NCI-H510A (cell line): ENCODE results near the gene RIMKLA.

Experiments used
- DNase-seq: peaks from one replicate; lab custom pipeline; 2025; lab: John Stamatoyannopoulos, UW

RIMKLA gene

GRCh38 chr1:42430286-42431135 lies 49.9 kb downstream of the RIMKLA start:
- DNase-seq = no peak

DNA sequence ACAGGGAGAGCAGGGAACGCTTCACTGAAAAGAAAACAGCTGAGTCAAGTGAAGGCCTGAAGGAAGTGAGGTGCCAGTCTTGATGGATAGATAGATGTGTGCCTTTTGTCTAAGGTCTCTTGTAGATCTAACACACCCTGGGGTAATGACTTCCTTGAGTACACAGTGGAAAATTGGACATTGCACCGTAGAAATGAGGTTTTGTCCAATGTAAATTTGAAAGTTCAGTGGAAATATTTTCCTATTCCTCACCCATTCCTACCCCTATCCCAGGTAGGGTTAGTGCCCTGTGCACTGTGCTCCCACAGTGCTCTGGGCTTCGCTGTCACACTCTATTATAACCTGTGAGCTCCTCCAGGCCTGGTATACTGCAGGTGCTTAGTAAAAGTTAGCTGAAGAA lies 50.9 kb downstream of the RIMKLA start:
- DNase-seq = no peak

DNA sequence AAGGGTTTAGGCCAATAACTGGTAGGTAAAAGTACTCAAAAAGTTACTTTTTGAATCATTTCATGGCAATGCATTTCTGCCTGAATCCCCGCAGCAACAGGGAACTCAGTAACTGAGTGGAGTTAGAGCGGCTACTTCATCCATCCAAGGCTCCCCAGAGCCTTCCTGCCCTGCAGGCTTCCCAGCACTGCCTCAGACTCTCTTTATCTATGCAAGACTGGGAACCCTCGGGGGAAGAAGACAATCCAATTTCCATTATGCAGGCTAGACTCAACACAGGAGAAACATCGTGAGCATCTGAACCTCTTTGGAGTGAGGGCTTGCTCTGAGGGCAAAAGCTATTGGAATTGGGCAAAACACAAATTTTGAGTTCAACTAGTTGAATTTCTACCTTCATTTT lies 52.1 kb downstream of the RIMKLA start:
- DNase-seq = no peak

DNA sequence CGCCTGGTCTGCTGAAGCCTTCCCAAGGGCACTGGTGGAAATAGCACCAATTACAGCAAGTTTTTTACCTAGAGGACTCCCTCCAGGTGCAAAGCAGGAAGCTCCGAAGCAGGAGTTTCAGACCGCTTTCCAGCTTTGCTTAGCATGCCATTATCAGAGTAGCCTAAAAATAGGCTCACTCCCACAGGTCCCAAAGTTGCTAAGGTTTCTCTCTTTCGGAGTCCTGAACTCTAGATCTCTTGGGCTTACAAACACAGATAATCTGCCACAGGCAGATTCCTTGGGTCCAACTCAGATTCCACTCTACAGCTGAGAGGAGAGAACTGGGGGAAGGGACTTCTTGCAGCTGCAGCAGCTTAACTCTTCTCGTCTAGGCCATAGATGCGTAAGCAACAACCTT lies 52.8 kb downstream of the RIMKLA start:
- no peak for DNase-seq

GRCh38 chr1:42434340-42434739 lies 53.7 kb downstream of the RIMKLA start:
- no peak for DNase-seq

DNA sequence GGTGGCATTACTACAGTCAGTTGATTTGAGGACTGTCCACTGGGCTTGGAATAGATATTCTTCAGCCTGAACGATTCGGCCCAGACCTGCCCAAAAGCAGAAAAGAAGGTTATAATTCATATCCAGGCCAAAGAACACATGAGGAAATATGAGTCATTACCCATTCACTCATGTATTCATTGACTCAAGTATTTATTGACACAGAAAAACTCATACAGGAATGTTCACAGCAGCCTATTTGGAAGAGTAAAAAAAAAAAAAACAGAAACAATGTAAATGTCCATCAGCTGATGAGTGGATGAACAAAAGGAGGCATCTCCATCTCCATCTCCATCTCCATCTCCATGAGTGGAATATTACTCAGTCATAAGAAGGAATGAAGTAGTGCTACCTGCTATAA lies 59.3 kb downstream of the RIMKLA start:
- no peak for DNase-seq

DNA sequence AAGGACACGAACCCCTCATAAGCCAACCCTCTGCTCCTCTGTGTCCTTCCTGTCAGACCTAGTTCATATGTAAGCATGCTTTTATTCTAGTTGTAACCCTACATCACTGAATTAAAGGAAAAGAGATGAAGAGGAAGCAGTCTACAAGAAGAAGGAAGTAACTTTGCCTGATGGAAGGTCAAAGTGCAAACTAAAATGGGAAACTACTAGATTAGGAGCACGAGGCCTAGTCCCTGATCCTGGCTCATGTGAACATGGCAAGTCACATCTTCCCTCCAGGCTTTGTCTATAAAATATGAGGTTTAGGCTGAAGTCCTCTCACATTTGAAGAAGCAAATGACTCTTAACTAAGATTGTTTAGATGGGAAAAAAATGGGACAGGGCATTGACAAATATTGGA lies 62.1 kb downstream of the RIMKLA start:
- no peak for DNase-seq

DNA sequence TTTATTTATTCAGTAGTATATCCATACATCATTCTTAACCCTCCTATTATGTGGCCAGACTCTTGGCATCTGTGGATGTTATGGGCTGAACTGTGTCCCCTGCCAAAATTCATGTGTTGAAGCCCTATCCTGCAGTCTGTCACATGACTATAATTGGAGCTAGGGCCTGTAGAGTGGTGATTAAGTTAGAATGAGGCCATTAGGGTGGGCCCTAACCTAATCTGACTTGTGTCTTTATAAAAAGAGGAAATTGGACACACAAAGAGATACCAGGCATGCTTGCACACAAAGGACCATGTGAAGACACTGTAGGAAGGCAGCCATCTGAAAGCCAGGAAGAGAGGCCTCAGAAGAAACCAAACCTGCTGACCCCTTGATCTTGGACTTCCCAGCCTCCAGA lies 68.7 kb downstream of the RIMKLA start:
- no peak for DNase-seq

DNA sequence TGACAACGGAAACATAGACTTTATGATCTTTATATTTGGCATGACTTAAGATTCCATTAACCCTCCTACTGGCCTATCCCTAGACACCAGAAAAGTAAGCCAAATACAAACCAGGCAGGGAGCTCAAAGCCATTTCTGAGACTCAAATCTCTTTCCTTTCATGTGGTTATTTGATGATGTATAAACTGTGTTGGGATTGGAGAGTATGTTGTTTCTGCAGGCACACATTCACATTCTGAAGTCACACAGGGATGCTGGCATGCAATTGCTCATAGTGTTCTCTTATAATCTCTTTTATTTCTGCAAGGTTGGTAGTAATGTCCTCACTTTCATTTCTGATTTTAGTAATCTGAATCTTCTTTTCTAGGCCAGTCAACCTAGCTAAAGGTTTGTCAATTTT lies 69.5 kb downstream of the RIMKLA start:
- DNase-seq = no peak

GRCh38 chr1:42453386-42453785 lies 72.8 kb downstream of the RIMKLA start:
- no peak for DNase-seq

- no peak for DNase-seq
These were observed 73.8 kb downstream of the RIMKLA start for GRCh38 chr1:42454403-42454802.

- DNase-seq = peak; percentile 84
These were observed 75.6 kb downstream of the RIMKLA start, which contains the start of the genes PPCS and ZMYND12 for GRCh38 chr1:42456010-42456753. Gene PPCS (plus strand): TSS chr1:42456543. CDS start chr1:42456566, 23 bp downstream. Gene ZMYND12 (minus strand): TSS chr1:42456022. CDS start chr1:42455997, 25 bp downstream.

DNA sequence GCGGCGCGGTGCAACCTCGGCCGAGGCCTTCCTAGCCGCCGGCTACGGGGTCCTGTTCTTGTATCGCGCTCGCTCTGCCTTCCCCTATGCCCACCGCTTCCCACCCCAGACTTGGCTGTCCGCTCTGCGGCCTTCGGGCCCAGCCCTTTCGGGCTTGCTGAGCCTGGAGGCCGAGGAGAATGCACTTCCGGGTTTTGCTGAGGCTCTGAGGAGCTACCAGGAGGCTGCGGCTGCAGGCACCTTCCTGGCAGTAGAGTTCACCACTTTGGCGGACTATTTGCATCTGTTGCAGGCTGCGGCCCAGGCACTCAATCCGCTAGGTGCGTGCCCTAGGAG lies 76.1 kb downstream of the RIMKLA start:
- DNase-seq = peak; percentile 53

- DNase-seq = no peak
These were observed 80.6 kb downstream of the RIMKLA start for GRCh38 chr1:42461196-42461595.

- peak; percentile 97 for DNase-seq
These were observed 82.5 kb downstream of the RIMKLA start, which contains the start of gene CCDC30 for GRCh38 chr1:42462828-42463763. Gene CCDC30 (plus strand): TSS chr1:42463286. CDS start chr1:42480552, 17,266 bp downstream.

DNA sequence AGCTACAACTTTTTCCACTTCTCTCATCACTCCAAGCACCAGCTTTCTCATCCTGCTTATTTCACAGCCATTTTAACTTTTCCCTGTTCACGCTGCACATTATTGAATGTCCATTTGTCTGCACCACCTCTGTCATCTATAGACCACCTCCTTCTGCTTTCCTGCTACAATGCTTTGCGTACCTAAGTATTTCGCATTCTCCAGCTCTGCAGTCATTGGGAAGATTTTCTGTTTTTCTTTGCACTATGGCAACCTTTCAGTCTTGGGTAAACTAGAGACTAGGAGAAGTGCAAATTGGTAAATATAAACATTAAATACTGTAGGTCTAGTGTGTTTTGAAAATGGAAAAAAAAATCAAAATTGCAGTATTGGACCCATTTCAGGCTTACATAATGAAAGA lies 83.3 kb downstream of the RIMKLA start:
- DNase-seq = no peak

DNA sequence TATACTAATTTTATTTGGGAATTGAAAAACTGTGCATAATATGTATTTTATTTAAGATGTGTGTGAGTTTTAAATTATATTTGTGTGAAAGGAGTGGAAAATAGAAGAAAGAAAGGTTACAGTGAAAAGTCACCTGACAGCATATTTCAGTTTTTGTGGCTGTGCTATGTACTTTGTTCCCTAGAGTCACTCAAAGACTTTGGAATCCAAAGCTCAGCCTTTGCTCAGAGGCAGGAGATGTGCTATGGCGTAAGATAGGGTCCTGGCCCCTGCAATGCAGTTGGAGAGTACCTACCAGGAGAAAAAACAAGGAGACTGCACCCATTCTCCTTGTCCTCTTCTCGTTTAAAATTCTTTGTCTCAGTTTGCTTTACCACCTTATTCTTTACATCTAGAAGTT lies 85.4 kb downstream of the RIMKLA start:
- no peak for DNase-seq

- DNase-seq = no peak
These were observed 89.1 kb downstream of the RIMKLA start for GRCh38 chr1:42469727-42470126.
